ENCODE results near the gene WDFY4.

The WDFY4 gene

GRCh38 chr10:48958598-48959190, 274.0 kb downstream of the WDFY4 start:
- no peak for DNase-seq

DNA sequence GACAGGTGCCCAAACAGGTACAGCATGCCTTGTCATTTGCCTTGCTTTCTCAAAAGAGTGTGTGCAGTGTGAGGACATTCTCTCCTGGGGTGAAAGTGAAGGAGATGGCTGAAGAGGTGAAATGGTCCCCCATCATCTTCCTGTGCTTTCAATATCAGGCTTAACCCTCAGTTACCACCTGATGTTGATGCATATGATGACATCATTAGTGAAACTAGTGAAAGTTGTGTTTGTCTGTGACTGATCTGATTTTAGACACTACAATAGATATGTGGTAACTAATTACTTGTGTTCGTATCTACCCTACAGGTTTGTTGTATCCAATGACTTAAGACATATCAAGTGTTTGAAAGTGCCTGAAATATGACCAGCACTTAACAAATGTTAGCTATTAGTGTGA, 279.4 kb downstream of the WDFY4 start:
- no peak for DNase-seq

DNA sequence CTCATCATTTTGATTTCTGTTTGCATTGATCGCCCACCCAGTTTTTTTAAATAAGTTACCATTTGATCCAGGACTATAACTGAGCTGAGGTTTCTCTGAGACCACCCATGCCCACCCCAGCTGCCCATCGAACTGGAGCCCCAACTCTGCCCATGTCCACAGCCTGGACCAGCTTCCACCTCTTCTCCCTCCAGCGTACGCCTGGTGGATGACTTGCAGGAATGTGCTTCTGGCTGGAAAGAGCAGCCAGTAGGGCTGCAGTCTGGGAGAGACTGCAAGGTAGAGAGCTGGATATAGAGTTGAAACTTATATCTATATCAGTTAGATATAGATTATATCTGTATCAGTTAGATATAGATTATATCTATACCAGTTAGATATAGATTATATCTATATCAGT, 280.8 kb downstream of the WDFY4 start:
- no peak for DNase-seq

- DNase-seq, result no peak
Observed at GRCh38 chr10:48968036-48968435, 283.4 kb downstream of the WDFY4 start.

- DNase-seq, result no peak
Observed at GRCh38 chr10:48970046-48970445, 285.4 kb downstream of the WDFY4 start.

DNA sequence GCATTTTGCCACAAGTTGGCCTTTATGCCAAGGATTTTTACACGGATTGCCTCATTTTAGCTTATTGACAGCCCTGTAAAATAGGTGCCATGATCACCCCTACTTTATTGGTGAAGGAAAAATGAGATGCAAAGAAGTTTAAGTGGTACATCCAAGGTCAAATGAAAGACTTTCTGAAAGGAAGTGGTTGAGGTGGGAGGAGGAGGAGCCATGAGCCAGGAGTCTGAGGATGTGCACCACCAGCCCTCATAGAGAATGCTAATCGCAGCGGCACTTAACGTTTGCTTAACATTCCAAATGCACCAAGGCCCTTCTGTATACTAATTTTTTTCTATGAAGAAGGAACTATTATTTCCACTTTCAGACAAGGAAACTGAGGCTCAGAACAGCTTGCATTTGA, 286.0 kb downstream of the WDFY4 start:
- DNase-seq, result no peak

DNA sequence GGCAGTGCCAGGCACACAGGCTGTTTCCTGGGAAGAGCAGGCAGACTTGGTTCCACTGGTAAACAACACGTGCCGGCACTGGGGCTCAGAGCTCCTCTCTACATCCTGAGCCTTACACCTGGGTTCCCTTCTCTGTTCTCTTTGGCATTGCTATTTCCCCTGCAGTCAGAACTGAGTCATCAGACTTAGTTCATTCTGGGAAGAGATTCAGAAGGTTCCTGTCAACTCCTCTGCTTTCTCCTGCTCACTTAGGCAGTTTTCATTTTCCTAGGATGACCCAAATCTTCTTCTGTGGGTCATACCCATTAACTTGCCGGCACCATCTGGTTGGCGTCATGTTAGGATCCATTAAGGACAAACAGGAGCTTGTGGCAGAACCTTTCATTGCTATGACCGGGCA, 288.4 kb downstream of the WDFY4 start:
- DNase-seq, result no peak

DNA sequence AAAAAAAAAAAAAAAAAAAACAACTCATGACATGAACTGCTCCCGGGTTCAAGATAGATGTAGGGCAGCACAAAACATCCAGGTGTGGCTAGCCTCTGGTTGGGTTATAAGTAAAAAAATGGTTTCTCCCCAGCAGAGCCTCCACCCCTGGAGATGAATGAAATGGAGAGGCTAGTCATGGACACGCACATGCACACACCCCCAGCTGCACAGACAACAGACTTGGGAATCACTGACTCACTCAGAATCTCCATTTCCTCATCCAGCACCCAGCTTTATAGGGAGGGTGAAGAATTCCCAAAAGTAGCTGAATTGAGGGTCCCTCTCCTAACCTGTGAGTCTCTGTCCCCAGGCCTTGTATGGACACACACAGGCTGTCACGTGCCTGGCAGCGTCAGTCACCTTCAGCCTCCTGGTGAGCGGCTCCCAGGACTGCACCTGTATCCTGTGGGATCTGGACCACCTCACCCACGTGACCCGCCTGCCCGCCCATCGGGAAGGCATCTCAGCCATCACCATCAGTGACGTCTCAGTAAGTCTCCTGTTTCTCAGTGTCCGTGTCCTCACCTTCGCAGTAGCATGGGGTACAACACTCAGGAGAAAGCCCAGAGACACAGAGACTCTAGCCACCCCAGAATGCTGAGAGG, 290.0 kb downstream of the WDFY4 start:
- no peak for DNase-seq

- no peak for DNase-seq
Observed at GRCh38 chr10:48976196-48976595, 291.5 kb downstream of the WDFY4 start.

DNA sequence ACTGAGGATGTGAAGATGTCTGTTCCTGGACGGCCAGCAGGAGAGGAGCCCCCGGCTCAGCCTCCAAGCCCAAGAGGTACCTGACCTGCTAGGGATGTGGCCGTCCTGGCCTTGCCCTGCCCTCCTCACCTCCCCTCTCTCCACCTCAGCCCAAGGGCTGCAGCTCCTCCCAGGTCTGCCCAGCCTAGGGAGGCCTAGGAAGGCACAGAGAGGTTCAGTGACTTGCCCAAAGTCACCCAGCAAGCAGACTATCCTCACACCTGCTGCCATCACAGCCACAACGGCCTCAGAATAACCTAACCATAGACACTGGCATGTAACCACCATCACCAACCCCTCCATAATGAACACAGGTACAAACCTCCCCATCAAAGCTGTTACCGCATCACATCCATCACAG, 293.6 kb downstream of the WDFY4 start:
- DNase-seq, result no peak

DNA sequence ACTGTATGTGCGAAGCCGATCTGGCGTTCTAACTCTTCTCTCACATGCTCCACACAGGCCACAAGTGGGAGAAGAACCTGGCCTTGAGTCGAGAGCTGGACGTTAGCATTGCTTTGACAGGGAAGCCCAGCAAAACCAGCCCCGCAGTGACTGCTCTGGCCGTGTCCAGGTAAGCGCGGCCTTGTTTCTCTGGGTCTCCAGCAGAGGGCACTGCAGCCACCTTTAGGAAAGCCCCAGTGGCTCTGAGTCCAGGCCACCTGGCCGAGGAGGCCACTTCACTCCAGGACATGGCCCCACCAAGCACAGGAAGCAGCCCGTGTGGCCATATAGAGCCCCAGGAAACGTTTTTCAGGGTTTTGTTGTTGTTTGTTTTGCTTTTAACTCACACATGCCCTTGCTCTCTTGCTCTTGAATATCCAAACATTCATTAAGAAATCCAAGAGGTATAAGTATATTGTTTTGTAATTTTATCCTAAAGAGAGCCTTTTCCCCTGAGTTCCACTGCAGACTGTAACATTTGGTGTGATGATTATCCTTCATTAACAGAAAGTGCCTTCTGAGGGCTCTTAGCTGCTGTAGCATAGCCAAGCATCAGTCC, 296.7 kb downstream of the WDFY4 start:
- DNase-seq, result peak; percentile 12

GRCh38 chr10:48982584-48982983, 297.9 kb downstream of the WDFY4 start:
- no peak for DNase-seq

DNA sequence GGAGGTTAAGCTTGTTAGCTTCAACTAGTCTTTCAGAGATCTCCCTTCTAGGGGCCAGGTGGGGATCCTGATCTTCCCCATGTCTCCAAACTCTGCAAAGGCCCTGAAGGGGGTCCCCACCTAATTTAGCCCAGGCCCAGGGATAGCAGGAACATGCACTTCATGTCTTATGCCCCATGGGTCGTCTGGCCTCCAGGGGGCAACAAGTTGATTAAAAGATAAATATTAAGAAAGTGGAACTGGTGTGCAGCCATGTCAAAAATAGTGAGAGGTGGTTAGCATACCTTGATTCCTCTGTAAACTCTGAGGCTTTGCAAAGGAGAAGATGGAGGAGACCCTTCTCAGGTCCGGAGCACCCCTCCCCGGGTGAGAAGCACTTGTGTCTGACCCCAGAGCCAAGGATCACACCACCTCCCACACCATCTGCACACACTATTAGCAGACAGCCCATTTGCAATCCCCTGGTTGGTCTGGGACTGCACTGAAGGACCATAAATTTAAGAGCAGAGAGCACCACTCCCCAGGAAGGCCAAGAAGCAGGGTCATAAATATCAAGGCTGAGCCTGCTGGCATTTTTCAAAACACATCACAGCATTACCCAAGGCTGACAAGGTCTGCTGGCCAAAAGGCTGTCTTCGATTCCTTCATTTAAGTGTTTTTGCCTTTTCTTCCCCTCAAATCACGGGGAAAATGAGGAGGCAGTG, 299.1 kb downstream of the WDFY4 start:
- no peak for DNase-seq

GRCh38 chr10:48985621-48986158, 301.0 kb downstream of the WDFY4 start:
- DNase-seq, result no peak

DNA sequence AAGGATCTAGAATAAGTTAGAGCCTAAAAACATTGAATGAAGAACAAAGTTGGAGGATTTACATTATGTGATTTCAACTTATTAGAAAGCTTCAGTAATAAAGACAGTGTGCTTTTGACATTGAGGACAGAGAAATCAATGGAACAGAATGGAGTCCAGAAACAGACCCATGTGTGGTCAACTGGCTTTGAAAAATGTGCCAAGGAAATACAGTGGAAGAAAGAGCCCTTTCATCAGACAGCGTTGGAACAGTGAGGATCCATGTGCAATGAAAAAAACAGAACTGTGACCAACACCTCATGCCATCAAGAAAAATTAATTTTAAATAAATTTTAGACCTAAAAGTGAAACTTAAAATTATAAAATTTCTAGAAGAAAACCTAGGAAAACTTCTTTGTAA, 305.6 kb downstream of the WDFY4 start:
- no peak for DNase-seq

DNA sequence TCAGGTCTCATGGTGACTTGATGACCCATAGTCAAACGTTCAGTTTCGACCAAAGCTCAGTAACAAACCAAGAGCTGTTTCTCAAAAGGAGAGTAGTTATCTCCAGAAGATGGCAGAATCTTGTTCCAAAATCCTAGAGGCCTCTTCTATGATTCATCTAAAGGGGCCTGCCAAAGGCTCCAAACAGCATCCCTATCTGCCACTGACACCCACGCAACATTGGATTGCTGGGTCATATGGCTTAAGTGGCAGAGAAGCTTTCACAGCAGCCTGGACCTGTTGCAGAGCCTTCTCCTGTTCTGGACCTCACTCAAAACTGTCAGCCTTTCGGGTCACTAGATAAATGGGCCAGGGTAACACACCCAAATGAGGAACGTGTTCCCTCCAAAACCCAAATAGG, 309.0 kb downstream of the WDFY4 start:
- DNase-seq, result no peak

GRCh38 chr10:48996329-48996728, 311.7 kb downstream of the WDFY4 start:
- DNase-seq, result no peak

DNA sequence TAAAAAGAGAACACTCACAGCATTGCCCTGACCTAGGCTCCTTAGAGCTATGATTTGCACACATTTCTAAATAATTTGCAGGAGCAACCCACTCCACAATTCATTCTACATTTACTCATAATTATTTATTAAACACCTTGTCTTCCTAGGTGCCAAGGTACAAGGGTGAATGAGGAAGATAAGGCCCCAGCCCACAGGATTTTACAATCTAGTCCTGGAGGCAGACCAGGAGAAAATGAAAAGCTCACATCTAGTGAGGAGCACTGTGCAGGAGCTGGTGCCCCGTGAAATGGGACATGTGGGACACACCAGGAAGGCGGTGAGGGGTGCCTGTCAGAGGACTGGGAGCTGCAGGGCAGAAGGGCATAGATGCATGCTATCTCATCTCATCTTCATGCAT, 314.7 kb downstream of the WDFY4 start:
- DNase-seq, result no peak

DNA sequence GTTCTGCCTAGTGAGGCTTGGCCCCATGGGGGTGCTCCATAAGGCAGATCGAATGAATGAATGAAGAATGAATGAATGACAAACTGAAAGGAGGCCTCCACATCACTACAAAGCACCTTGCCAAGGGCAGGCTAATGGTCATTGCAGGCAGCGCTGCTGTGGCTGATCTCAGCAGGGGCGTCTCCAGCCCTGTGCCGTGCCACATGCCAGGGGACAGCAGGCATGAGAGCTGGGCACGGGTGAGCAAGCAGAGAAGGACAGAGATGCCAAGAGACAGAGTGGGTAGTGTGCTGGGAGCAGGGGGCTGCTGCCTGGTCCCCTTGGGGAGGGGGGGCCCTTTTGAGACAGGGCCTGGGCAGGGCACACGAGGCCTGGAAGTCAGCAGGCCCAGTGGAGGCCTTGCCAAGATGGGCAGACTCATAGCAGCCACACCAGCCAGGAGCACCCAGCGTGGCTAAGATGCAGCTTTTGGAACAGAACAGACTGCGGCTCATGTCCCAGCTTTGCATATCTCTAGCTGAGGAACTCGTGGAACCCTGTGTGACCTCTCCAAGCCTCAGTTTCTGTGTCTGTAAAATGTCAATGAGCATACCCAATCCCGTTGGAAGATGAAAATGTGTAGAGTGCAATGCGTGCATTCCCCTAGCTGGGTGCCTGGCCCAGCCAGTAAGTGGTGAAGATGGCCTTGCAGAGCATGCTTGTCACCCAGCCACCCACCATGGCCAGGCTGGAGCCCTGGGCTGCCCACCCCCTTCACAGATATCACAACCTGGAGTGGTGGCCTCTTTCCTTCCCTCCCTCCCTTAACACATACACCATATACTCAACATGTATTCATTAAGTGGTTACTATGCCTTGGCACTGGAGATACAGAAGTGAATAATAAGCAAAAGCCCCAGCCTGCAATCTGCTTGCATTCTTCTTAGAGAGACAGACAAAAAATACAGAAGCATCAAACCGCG, 316.0 kb downstream of the WDFY4 start:
- no peak for DNase-seq

DNA sequence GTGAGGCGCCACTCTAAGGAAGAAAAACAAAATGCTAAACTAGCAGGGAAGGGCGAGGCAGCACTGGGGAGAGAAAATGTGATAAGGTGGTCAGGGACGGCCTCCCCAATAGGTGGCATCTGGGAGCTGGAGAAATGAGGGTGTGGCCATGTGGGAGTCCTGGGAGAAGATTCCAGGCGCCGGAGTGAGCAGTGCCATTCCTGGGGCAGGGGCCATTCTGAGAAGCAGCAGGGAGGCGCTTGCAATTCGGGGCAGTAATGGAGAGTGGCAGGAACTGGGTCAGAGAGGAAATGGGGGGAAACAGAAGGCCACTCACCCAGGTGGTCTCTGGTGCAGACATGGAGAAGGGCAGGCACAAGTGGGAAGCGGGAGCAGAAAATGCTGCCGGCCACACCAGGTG, 316.7 kb downstream of the WDFY4 start:
- DNase-seq, result no peak

DNA sequence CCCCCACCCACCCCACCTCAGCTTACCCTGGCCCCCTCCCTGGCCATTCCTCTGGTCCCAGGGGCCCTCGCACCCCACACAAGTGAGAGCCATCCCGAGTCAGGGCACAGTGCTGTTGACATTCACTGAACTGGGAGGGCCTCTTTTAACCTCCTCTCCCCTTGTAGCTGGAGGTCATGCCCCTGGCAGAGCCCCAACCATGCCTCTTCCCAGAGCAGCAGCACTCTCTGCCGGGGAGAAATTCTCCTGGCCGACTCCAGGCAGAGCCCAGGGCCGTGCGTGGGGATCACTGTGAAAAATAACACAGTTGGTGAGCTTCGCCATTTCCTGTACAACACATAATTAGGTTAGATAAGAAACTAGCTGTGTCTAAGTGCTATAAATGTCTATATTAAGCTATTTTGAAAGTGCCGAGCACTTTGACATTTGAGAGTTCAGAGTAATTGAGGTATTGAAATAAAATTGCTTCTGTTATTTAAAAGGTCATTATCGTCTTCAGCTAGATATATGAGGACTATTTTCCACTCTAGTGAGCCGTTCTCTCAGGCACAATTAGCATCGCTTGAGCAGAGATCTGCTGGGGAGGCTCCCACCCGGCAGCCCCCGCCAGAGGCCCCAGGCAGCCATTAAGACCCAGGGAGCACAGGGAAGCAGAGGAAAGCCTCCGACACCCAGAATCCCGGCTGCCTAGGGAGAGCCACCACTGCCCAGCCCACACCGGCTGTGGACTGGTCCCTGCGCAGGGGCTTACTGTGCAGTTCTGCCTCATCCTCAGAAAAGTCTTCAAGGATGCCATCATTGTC, 317.4 kb downstream of the WDFY4 start:
- DNase-seq, result no peak

- DNase-seq, result no peak
Observed at GRCh38 chr10:49005270-49005669, 320.6 kb downstream of the WDFY4 start.
